ENCODE results near the gene UVRAG.

- TF ChIP-seq CTCF (IDR thresholded peaks at IDR 0.05) (no peak), EZH2 (IDR thresholded peaks at IDR 0.05; ENCODE audit: borderline replicate concordance, insufficient read depth, low read depth, low read length, poor library complexity, severe bottlenecking) (no peak)
Measured at GRCh38 chr11:75874684-75875341, 59.8 kb downstream of the UVRAG start.
